Heart left ventricle (tissue), 16 donors: ENCODE measurements around the gene SRSF3. TPM values are rescaled to one million over a fixed set of nuclear protein-coding genes. Genes with fewer than 3 reads are reported as not detected.
A peak's percentile ranks its signal among the peaks of the same experiment; 100 is the strongest.

Source experiments
- ATAC-seq, 4 donors: fragments of 200-7000 bp; cut with Tn5 transposase; one replicate each; pipeline ENCODE4 v1.9.1; 2020 to 2022; ENCODE audit warnings: moderate library complexity in 4 of 4, mild to moderate bottlenecking in 3 of 4, moderate number of reproducible peaks in 1 of 4
- DNase-seq, 5 donors: peaks; one replicate each; pipeline ENCODE4 v3.0.0-alpha.2; 2020
- H3K27ac ChIP-seq, 12 donors: fragments of 200-600 bp; sonication (generic) in 4 of 12; one replicate each; pipeline versions ENCODE4 v1.5.0 to v1.8.0; 2016 to 2022; ENCODE audit warnings: mild to moderate bottlenecking in 2 of 12
- H3K27me3 ChIP-seq, 9 donors: fragments of 200-600 bp; sonication (generic) in 2 of 9; one replicate each; pipeline versions ENCODE4 v1.5.1 to v1.8.0; 2016 to 2022; ENCODE audit warnings: mild to moderate bottlenecking in 3 of 9
- H3K36me3 ChIP-seq, 9 donors: fragments of 200-600 bp; sonication (generic) in 2 of 9; one replicate each; pipeline versions ENCODE4 v1.5.0 to v1.8.0; 2018 to 2022; ENCODE audit warnings: mild to moderate bottlenecking in 2 of 9
- H3K4me1 ChIP-seq, 12 donors: fragments of 200-600 bp; sonication (generic) in 4 of 12; one replicate each; pipeline versions ENCODE4 v1.5.0 to v1.8.0; 2016 to 2022; ENCODE audit warnings: mild to moderate bottlenecking in 3 of 12
- H3K4me3 ChIP-seq, 12 donors: fragments of 200-600 bp; sonication (generic) in 4 of 12; one replicate each; pipeline versions ENCODE4 v1.5.0 to v1.8.0; 2017 to 2022; ENCODE audit warnings: mild to moderate bottlenecking in 9 of 12, moderate library complexity in 4 of 12
- H3K9me3 ChIP-seq, 12 donors: fragments of 200-600 bp; sonication (generic) in 4 of 12; one replicate each; pipeline versions ENCODE4 v1.5.0 to v1.8.0; 2016 to 2022; ENCODE audit warnings: mild to moderate bottlenecking in 1 of 12
- POLR2A ChIP-seq, 2 donors: fragments of 450-650 bp; IDR thresholded peaks; one replicate each; pipeline ENCODE4 v1.6.1; 2017; ENCODE audit warnings: antibody characterized with exemption in 2 of 2, mild to moderate bottlenecking in 2 of 2, moderate library complexity in 2 of 2
- WGBS, 4 donors: extraction: QIAGEN DNeasy Blood & Tissue Kit in 2 of 4; methylation state at CpG; one replicate each; pipeline versions ENCODE4 v1.1.5 to v1.1.7; 2013 to 2018; 5-methylcytosine and 5-hydroxymethylcytosine counted together
- intact Hi-C, 10 donors: fragments of 100-400 bp; cut with DNase I; formaldehyde crosslinking; loops; one replicate each; pipeline versions ENCODE4 v1.11.1 to v1.14.2; 2022
- polyA plus RNA-seq, 2 donors: library from polyadenylated mRNA; stranded (reverse); fragments of 200-250 nt; gene quantifications; one replicate each; pipeline ENCODE4 v1.2.3, GENCODE V29; 2013
- total RNA-seq, 9 donors: library from RNA; depleted of rRNA in 2 of 9; stranded (reverse); fragments of >200 nt in 2 of 9; fragmentation: NEBNext Ultra II Directional in 3 of 9; extraction: Animal tissue kit (Norgen Biotek cat#: 25700) in 3 of 9; gene quantifications; one replicate each; pipeline versions ENCODE4 v1.1.0 to v1.2.4, GENCODE V29; 2016 to 2023
- TF ChIP-seq, protein P1 (sequence below), 12 donors: fragments of 200-600 bp; sonication (generic) in 4 of 12; IDR thresholded peaks; one replicate each; pipeline versions ENCODE4 v1.5.0 to v1.8.0; 2018 to 2022; ENCODE audit warnings: antibody characterized with exemption in 12 of 12, mild to moderate bottlenecking in 5 of 12
- donor health status: ischemic (EF 13 %, LVEDD 7.1; RV severe dilation, severe dysfunction).
- donor health status: healthy with polysubstance abuse.
- donor health status: DM: no; HTN: yes; CAD: no.
- donor health status: DM: no; HTN: no; CAD: no.
- donor health status: ischemic (EF 25% LVEDD 6.9; RV normal size, moderate dysfunction).
- donor health status: ischemic (EF 25% LVEDD 5.7; RV mildly dilated, moderate dysfunction).
- donor health status: healthy.
- donor health status: DM: yes; HTN: yes; CAD: no.
- donor health status: ischemic (EF 35%, LVEDD 5.7; RV mildly dilated, moderate dysfunction).
- donor health status: nonischemic (EF 11% LVEDD 7.7; RV severe dilation, severe dysfunction).
- donor health status: DM: yes; HTN: yes; CAD: no.
- donor health status: PGD.
- donor health status: ischemic (EF 29% LVEDD 5.4; RV normal size, mild dysfunction).
- donor health status: nonischemic (EF 23%, LVEDD 6.1; RV moderate dilation, normal function).

SRSF3 gene
- total and polyA plus RNA-seq, 11 donors, result 43.2 to 215 (median 111) TPM

DNA sequence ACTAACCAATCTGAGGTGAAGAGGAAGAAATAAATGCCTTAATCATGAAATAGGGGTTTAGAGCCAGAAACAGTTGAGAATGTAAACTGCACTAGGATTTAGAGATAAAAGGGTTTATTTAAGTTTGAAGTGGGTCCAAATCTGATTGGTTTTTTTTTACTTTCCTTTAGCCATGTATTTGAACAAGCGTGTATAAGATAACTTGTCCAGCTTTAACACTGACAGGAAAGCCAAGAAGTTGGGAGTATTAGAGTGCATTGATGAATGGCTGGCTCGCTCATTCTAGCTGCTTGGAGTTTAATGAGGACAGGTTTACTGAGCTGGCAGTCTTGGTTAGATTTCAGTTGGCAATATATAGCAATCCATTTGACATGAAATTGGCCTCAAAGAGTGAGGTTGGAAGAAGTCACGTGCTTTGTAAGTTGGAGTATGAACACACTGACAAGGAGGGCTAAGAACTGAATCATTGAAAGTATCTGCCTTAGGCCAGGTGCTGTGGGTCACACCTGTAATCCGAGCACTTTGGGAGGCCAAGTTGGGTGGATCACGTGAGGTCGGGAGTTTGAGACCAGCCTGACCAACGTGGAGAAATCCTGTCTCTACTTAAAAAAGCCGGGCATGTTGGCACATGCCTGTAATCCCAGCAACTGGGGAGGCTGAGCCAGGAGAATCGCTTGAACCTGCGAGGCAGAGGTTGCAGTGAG, 13.7 kb downstream of the SRSF3 start:
- DNase-seq, result no peak
- intact Hi-C loops, result no loop called here
- ATAC-seq, result no peak
- 56 to 73% (median 64%) methylated on average over 10 of the region's 10 CpGs for WGBS, 4 donors
- H3K4me3 ChIP-seq, result no peak overlapping the region
- TF ChIP-seq, protein P1, sequence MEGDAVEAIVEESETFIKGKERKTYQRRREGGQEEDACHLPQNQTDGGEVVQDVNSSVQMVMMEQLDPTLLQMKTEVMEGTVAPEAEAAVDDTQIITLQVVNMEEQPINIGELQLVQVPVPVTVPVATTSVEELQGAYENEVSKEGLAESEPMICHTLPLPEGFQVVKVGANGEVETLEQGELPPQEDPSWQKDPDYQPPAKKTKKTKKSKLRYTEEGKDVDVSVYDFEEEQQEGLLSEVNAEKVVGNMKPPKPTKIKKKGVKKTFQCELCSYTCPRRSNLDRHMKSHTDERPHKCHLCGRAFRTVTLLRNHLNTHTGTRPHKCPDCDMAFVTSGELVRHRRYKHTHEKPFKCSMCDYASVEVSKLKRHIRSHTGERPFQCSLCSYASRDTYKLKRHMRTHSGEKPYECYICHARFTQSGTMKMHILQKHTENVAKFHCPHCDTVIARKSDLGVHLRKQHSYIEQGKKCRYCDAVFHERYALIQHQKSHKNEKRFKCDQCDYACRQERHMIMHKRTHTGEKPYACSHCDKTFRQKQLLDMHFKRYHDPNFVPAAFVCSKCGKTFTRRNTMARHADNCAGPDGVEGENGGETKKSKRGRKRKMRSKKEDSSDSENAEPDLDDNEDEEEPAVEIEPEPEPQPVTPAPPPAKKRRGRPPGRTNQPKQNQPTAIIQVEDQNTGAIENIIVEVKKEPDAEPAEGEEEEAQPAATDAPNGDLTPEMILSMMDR (IDR thresholded peaks at IDR 0.05), result no peak
- TF ChIP-seq POLR2A (IDR thresholded peaks at IDR 0.05), result no peak
- peak overlapping the region in 6 of 12 donors; percentile 1 to 68 (median 24) for H3K27ac ChIP-seq
- no peaks in the 10 kb centered on the region for H3K27me3 ChIP-seq
- H3K4me1 ChIP-seq, result peaks cover 0 to 70% (median 57%) of the 10 kb centered on the region in 12 donors
- H3K9me3 ChIP-seq, result no peaks in the 10 kb centered on the region
- peaks cover 0 to 99% (median 95%) of the 10 kb centered on the region in 9 donors for H3K36me3 ChIP-seq

DNA sequence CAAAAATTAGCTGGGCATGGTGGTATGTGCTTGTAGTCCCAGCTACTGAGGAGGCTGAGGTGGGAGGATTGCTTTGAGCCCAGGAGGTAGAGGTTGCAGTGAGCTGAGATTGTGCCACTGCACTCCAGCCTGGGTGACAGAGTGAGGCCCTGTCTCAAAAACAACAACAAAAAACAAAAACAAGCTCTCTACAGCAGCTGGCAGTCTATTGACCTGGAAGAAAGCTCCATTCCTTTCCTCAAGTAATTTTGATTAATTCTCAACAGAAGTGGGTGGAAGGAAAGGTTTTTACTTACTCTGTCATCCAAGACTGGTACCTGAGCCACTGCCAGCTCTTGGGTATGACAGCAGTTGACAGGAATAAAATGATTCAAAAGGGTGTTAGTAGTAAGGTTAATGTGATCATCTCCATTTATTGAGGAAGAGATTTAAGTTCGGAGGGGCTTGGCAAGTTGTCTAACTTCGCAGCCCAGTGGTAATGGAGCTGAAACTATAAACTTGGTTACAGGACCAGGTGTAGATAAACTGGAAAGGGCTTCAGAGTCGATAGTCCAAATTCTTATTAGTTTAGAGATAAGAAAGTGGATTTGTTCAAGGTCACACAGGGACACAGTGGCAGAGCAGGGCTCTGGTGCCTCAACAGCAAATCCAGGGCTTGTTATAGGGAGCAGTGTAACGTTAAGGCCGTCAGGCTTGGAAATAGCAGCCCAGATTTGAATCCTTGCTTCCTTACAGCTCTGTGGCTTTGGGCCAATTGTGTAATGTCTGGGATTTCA, 14.8 kb downstream of the SRSF3 start:
- Histone ChIP-seq H3K27ac (peak overlapping the region in 10 of 12 donors; percentile 1 to 68 (median 30)), H3K27me3 (no peaks in the 10 kb centered on the region), H3K4me1 (peaks cover 0 to 58% (median 48%) of the 10 kb centered on the region in 12 donors), H3K9me3 (no peaks in the 10 kb centered on the region), H3K4me3 (no peak overlapping the region), H3K36me3 (peaks cover 0 to 97% (median 94%) of the 10 kb centered on the region in 9 donors)
- WGBS, 4 donors, result 33 to 40% (median 38%) methylated on average over 5 of the region's 5 CpGs
- DNase-seq (no peak), ATAC-seq (peak in 3 of 4 donors; percentile 12 to 38 (median 27))
- TF ChIP-seq POLR2A (IDR thresholded peaks at IDR 0.05), result no peak
- TF ChIP-seq, protein P1 (IDR thresholded peaks at IDR 0.05), result no peak
- intact Hi-C loops, result no loop called here

DNA sequence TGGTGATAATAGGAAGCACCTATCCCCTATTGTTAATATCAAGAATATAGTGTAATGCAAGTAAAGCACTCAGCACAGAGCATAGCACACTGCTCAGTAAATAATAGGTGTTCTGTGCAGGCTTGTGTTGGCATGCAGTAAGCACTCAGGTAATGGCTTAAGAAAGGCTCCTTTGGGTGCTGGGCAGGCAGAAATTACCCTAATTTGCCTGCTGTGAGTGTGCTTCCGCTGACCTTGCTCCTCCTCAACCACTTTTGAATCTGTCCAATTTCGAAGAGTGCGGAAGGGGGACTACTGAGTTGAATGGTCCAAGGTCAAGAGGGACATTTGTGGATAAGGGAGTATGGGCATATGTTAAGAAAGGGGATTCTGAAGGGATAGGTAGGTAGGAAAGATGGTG, 15.4 kb downstream of the SRSF3 start:
- TF ChIP-seq, protein P1 (IDR thresholded peaks at IDR 0.05), result no peak
- no peak for TF ChIP-seq POLR2A (IDR thresholded peaks at IDR 0.05)

More for the DNA sequence above, 15.4 kb downstream of the SRSF3 start:
- intact Hi-C loops, result no loop called here
- DNase-seq (no peak), ATAC-seq (peak in 1 of 4 donors; percentile 26)
- no peaks in the 10 kb centered on the region for H3K27me3 ChIP-seq
- no peak overlapping the region for H3K4me3 ChIP-seq
- peaks cover 0 to 97% (median 88%) of the 10 kb centered on the region in 9 donors for H3K36me3 ChIP-seq
- H3K4me1 ChIP-seq, result peaks cover 0 to 59% (median 46%) of the 10 kb centered on the region in 12 donors
- peak overlapping the region in 10 of 12 donors; percentile 1 to 68 (median 30) for H3K27ac ChIP-seq
- H3K9me3 ChIP-seq, result no peaks in the 10 kb centered on the region
- 85 to 95% (median 93%) methylated on average over 3 of the region's 3 CpGs for WGBS, 4 donors
